A673 (cell line): ENCODE results near the gene TRDN.

Experiments used
- CTCF ChIP-seq: fragments of 300-800, 200-600 bp; sonication (generic); conservative IDR thresholded peaks from 2 replicates; pipeline ENCODE4 v1.5.1; 2017; ENCODE audit warnings: low read depth, mild to moderate bottlenecking, antibody characterized with exemption, low read length, moderate library complexity, mixed read lengths
- EZH2 ChIP-seq: fragments of 200-600 bp; sonication (generic); IDR thresholded peaks from 2 replicates; pipeline ENCODE4 v1.6.1; 2017; ENCODE audit warnings: borderline replicate concordance, low read depth, mild to moderate bottlenecking, mixed read lengths, antibody characterized with exemption, low read length; ENCODE audit not compliant: poor library complexity, severe bottlenecking

GRCh38 chr6:123619156-123619555 lies 17.6 kb downstream of the TRDN start:
- TF ChIP-seq CTCF, result no peak
- no peak for TF ChIP-seq EZH2
